22Rv1 (cell line): Measurements from ENCODE around the gene TRIP10.

ENCODE experiments used
- H3K27ac ChIP-seq: fragments of 450-650 bp; 2 replicates; pipeline ENCODE4 v1.5.1; 2017
- CTCF ChIP-seq: fragments of 450-650 bp; IDR thresholded peaks from 2 replicates; pipeline ENCODE4 v1.5.1; 2017; ENCODE audit warnings: mild to moderate bottlenecking
- ZFX ChIP-seq: fragments of 450-650 bp; IDR thresholded peaks from 2 replicates; pipeline ENCODE4 v1.6.1; 2017; ENCODE audit warnings: antibody characterized with exemption, borderline replicate concordance

The TRIP10 gene

GRCh38 chr19:6711605-6712004 is 27.9 kb upstream of the TRIP10 start:
- H3K27ac ChIP-seq = no peak overlapping the region
- TF ChIP-seq CTCF (no peak), ZFX (no peak)

DNA sequence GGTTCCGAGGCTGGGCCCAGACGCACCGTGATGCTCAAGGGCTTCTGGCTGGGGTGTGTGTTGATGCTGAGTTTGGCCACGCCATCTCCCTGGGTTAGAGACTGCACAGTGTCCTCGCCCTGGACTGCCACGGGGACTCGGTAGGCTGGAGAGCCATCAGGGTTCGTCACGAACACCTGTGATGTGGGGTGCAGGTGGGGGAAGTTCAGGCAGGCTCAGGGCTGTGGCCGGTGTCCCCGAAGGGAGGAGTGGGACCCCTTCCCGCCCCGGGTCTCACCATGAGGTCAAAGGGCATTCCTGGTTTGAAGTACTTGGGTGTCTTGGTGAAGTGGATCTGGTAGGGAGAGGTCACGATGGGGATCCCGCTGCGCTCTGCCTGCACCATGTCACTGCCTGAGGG is 27.2 kb upstream of the TRIP10 start:
- no peak for TF ChIP-seq ZFX
- no peak for TF ChIP-seq CTCF
- no peak overlapping the region for H3K27ac ChIP-seq

DNA sequence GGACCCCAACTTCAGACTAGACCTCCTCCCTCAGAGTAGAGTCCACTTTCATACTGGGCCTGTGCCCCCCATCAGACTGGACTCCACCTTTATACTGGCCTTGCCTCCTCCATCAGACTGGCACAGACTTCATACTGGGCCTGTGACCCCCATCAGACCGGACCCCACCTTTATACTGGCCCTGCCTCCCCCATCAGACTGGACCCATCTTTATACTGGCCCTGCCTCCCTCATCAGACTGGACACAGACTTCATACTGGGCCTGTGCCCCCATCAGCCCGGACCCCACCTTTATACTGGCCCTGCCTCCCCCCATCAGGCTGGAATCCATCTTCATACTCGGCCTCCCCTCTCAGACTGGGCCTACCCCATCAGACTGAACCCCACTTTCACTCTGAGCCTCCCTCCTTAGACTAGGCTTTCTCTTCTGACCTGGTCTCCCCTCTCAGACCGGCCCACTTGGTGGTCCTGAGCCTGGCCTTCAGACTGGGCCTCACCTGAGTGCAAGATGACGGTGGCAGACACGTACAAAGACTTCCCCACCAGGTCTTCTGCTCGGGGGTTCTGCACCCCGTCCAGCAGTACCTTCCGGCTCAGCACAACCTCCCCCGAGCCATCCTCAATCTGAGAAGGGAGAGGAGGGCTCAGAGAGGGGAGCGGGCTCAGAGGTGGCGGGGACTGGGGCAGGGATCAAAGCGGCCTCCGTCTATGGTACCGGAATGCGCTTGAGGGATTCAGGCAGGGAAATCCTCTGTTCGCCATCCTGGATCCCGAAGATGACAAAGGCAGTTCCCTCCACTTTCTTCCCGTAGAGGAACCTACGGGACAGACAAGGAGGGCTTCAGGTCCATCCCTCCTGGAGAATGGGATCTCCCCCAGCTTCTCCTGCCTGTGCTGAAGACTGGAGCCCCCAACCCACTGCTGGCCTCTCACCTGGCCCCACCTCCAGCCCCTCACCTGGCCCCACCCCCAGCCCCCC is 26.5 kb upstream of the TRIP10 start:
- H3K27ac ChIP-seq = no peak overlapping the region
- TF ChIP-seq ZFX = no peak
- no peak for TF ChIP-seq CTCF

DNA sequence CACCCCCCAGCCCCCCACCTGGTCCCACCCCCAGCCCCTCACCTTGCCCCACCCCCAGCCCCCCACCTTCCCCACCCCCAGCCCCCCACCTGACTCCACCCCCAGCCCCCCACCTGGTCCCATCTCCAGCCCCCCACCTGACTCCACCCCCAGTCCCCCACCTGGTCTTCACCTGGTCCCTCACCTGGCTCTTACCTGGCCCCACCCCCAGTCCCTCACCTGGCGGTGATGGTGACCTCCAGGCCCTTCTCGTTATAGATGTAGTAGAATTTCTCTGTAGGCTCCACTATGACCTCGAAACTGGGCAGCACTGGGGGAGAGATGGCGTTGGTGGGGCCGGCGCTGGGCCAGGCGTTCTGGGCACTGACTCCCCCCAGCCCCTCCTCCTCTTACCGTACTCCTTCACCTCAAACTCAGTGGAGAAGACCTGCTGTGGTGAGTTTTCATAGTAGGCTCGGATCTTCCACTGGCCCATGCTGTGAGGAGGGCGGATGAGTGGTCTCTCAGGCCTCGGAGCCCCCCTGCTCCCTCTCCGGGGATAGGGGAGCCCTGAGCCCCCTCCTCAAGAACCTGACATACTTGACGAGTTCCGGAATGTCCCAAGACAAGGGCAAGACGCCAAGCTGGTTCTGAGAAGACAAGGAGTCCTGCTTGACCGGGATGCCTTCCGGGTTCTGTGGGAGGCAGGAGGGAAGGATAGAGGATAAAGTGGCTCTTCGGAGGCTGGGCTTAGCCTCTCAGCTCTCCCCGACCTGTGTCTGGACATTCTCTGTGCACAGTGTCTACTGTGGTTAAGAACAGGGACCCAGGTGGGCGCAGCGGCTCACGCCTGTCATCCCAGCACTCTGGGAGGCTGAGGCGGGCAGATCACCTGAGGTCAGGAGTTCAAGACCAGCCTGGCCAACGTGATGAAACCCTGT is 25.4 kb upstream of the TRIP10 start:
- no peak overlapping the region for H3K27ac ChIP-seq
- TF ChIP-seq CTCF (no peak), ZFX (no peak)

DNA sequence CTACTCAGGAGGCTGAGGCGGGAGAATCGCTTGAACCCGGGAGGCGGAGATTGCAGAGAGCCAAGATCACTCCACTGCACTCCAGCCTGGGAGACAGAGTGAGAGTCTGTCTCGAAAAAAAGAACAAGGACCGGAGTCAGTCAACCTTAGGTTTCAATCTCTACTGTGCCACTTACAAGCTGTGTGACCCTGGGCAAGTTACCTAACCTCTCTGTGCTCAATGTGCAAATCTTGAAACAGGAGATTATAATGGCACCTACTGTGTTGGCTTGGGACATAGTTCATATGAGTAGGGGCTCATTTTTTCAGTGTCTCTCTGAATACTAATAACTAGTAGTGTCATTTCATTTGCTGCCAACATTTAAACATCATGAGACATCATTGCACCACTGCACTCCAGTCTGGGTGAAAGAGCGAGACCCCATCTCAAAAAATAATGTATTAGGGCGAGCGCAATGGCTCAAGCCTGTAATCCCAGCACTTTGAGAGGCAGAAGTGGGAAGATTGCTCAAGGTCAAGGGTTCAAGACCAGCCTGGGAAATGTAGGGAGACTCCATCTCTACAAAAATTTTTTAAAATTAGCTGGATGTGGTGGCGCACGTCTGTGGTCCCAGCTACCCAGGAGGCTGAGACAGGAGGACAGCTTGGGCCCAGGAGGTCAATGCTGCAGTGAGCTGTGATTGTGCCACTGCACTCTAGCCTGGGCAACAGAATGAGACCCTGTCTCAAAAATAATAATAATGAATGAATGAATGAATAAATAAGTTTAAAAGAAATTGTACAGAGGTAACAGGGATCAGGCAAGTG is 24.5 kb upstream of the TRIP10 start:
- H3K27ac ChIP-seq = no peak overlapping the region
- TF ChIP-seq CTCF (no peak), ZFX (no peak)

GRCh38 chr19:6716610-6716970 is 22.9 kb upstream of the TRIP10 start:
- TF ChIP-seq CTCF (no peak), ZFX (no peak)

More at GRCh38 chr19:6716610-6716970, 22.9 kb upstream of the TRIP10 start:
- no peak overlapping the region for H3K27ac ChIP-seq
